GM19324 (cell line): ENCODE measurements around the gene LAMC1.
A peak's percentile ranks its signal among the peaks of the same experiment; 100 is the strongest.

Experiments used
- ATAC-seq: cut with Tn5 transposase; IDR thresholded peaks from one replicate; pipeline ENCODE4 v1.9.1; 2021; ENCODE audit warnings: mild to moderate bottlenecking, moderate library complexity; ENCODE audit not compliant: unreplicated experiment, low FRiP score

Gene LAMC1

DNA sequence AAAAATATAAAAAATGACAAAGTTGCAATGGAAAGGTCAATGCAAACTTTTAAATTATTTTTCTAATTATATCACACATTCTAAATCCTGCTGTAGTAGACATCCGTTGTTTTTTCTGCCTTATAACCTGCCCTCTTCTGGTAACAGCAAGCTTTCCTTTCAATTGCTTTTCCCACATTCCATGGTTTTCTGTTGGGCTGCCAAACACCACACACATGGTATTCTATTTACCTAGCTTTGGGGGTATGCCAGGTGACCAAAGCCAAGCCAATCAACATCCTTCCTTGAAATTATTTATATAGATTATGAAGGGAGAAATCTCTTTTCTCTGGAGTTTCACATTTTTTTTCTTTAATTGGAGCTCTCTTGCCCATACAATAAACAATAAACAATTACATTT is 3.4 kb upstream of the LAMC1 start:
- ATAC-seq, result no peak

DNA sequence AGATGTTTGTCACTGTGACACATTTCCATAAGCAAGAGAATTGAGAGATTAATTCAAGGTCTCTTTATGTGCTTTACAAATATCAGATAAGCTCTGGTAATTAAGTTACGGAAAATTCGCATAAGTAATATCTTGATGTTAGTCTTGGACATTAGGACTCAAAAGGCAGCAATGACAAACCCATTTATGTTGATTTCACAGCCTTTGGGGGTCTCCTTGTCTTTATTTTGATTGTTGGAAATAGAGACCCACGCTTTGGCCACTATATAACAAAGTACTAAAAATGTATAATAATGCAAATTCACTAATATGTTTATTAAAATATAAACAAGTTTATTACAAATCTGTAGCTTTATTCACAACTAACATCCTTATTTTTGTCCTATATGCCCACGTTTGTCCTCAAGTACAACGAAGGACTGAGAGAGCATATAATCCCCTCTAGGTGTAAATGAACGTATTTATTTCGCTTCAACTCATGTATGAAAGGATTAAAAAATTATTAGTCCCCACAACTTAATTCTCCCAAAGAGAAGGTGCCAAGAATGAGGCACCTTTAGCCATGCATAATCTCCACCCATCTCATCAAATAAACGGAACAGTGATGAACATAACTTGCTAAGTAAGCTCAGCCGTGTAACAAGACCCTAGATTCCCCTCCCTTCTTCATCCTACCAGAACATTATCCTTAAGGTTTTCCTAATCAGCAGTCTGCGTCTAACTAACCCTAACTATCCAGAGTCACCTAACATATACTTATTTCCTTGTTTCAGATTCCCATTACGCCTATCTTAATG is 1.6 kb upstream of the LAMC1 start:
- ATAC-seq, result no peak

DNA sequence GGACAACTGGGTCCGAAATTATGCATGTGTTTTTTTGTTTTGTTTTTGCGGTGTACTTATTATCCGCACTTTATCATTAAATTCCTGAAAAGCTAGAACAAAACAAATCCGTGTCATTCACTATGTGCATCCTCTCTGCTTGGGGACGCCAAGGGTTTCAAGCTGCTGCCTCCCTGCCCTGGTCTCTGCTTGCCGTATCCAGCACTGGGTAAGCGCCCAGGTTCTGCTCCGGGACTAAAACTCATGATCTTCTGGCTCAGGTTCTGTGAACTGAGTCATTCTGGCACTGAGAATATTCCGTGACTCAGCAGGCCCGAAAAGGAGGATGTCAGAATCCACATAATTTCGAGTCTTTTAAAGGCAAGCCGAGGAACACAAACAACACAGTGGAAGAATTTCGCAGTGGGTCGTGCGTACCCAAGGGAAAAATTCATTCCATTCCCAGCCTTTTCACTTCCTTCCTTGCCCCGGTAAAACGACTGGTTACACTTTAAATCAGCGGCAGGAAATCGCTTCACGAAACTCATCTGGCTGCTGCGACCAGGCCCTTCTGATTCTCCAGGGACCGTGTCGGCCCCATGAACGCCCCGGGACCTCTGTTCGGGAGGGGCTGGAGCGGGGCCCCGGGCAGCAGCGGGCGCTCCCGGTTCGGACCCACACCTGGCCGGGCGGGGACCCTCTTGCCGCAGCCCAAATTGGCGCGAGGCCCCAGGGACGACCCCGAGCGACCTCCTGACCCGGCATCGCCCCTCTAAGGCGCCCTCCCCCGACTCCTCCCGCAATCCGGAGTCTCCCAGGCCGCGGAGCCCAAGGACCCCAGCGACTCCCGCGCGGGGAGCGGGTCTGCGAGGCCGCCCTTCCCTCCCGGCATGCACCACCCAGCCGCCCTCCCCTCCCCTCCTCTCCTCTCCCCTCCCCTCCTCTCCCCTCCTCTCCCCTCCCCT is 746 bp upstream of the LAMC1 start:
- ATAC-seq, result peak; percentile 35

DNA sequence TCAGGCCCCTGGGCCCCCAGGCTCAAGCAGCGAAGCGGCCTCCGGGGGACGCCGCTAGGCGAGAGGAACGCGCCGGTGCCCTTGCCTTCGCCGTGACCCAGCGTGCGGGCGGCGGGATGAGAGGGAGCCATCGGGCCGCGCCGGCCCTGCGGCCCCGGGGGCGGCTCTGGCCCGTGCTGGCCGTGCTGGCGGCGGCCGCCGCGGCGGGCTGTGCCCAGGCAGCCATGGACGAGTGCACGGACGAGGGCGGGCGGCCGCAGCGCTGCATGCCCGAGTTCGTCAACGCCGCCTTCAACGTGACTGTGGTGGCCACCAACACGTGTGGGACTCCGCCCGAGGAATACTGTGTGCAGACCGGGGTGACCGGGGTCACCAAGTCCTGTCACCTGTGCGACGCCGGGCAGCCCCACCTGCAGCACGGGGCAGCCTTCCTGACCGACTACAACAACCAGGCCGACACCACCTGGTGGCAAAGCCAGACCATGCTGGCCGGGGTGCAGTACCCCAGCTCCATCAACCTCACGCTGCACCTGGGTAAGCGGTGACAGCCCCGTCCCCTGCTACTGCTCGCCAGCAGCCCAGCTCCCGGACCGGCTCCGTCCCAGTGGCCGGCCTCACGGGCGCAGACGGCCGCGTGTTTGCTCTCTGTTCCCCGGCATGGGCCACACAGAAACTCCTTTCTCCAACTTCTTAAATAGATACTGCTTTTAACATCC is 539 bp downstream of the LAMC1 start:
- ATAC-seq, result peak; percentile 71

- ATAC-seq, result no peak
These were observed 1.2 kb downstream of the LAMC1 start for GRCh38 chr1:183024317-183025009.

DNA sequence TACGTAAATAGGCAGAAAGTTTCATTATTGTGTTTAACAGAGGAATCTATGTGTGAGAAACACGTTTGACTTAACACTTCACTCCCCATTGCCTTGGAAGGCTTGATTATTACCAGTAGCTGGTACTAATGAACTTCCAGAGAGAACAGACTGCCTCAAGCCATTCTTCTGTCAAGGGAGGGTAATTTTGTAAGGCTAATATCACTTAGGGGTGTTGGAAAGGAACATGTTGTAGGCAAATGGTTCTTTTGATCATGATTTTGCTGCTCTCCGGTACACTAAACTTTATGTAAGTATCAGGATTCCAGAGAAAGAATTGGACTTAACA is 1.8 kb downstream of the LAMC1 start:
- ATAC-seq, result no peak

DNA sequence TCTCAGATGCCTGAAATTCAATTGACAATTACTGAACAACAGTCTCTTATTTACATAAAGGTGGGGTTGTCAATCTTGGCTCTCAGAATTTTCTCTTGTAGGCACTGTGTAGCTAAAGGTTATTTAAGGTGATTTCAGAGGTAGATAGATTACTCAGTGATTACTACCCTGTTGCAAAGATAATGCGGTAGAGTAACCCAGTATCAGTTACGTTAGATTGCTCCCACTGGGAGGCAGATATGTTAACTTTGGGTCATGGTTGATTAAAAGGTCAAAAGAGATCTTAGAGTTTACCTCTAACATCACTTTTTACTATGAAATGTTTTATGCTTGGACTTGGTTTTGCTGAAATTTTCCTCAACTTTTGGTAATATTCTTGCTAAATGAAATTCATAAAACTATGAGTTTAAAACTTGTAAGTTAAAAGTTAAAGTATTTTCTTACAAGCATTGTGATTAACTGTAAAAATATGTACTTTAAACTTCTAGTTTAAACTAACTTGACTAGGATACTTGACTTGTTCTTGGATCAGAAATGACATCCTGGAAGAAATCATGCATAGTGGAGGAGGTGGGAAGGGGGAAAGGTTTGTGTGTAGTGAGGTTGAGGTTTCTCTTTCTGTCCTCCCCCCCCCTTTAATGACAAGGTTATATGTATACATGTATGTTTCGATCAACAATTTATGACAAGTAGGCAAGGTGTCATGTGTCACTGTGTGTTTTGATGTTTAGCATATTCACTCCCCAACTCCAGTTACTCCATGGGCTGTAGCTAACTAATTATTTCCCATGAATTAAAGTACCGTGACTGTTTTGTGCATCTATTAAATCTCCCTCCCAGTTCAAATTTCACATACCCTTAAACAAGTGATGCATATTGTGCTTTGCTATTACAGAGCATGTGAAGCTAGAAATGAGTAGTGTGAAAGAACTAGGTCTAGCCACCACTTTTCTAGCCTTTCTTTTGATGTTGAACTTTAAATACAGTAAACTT is 2.9 kb downstream of the LAMC1 start:
- no peak for ATAC-seq

DNA sequence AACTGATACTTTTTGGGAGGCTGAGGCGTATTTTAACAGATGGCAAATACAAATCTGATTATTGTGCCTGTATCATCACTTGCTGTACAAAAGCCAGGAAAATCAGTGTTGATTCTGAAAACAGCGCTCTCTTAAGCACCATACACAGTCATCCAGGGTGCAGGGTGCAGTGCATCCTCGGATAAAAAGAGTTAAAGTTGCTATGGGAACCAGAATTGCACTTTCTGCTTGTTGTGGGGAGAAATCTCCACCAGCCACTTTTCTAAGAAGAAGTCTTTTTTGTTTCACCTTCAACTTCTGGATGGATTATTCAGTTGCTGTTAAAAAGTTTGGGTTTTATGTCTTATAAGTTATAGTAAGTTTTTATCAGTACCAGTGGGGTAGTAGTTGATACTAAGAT is 3.8 kb downstream of the LAMC1 start:
- no peak for ATAC-seq

DNA sequence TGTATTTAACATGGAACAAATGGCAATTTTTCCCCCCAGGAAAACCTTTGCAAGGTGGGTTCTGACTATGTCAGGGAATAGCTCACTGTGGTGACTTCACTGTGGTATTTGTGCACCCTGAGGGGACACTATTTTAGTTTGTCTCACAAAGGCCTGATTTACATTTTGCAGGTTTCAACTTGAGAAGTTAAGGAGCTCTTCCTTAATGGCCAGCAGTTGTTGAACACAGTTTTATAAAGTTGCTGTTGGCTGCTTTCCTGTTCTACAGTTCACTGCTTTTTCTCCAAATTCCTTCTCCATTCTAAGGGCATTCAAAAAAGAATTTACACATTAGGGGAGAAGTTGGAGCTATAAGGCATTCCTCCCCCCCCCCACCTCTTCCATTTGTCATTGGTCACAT is 4.6 kb downstream of the LAMC1 start:
- no peak for ATAC-seq

GRCh38 chr1:183029591-183030000 is 6.4 kb downstream of the LAMC1 start:
- ATAC-seq, result no peak

GRCh38 chr1:183030053-183030452 is 6.8 kb downstream of the LAMC1 start:
- ATAC-seq, result no peak

DNA sequence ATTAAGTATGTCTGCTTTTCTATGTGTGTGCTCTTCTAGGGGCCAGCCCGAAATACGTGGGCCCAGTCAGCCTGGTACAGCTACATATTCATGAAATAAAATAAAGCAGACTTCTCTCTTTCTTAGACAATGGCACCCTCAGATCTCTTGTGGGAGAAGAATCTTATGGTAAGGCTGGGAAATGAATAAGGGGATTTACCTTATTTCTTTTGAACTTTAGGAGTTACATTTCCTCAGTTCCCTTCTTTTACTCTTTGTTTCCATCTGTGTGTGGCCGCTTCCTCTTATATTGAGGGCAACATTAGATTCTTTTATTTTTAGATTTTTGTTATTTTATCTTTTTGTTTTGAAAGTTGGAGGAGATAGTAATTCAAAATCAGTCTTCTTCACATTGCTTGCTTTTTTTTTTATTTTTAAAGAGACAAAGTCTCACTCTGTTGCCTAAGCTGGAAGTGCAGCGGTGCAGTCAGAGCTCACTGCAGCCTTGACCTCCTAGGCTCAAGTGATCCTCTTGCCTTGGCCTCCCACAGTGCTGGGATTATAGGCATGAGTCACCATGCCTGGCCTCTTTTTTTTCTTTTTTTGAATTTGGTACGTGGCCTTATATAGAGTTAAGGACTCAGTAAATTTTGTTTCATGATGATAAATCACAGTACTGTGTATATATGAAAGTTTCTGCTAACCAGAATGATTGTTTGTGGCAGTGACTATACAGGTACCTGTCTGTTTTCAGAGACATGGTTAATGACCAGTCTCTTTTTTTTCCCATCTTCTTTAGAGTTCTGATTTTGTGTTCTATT is 9.1 kb downstream of the LAMC1 start:
- ATAC-seq, result no peak

DNA sequence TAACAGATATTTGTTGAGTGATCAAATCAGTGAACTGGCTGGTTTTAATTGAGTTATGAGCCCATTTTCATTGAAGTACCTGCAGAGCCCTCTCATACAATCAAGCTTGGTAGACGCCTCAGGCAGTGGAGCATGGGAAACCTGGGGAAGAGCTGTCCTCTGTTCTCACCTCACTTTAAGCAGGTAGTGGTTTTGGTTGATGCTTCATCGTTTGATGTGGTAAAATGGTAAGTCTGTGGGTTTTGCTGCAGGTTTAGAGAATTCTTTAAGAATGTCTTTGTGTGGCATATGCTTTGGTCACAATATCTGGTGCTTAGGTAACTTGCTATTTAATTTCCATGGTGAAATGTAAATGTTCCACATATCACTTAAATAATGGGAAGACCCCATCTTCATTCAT is 10.0 kb downstream of the LAMC1 start:
- no peak for ATAC-seq

DNA sequence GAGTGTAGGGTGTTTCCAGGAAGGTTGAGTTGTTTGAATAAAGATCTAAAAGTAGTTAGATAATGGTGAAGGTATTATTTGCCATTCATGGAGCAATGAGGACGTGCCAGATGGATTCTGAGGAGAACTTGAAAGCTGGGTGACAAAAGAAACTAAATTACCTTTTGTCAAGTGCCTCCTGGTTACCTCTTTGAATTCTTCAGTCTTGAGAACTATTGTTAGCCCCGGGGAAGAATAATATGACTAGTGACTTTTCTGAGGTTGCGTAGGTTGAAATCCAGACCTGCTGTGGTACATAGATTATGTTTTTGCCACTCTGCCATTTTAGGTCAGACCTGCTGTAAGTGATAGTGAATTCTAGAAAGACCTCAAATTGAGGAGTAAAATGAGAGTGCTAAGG is 11.5 kb downstream of the LAMC1 start:
- ATAC-seq, result no peak

DNA sequence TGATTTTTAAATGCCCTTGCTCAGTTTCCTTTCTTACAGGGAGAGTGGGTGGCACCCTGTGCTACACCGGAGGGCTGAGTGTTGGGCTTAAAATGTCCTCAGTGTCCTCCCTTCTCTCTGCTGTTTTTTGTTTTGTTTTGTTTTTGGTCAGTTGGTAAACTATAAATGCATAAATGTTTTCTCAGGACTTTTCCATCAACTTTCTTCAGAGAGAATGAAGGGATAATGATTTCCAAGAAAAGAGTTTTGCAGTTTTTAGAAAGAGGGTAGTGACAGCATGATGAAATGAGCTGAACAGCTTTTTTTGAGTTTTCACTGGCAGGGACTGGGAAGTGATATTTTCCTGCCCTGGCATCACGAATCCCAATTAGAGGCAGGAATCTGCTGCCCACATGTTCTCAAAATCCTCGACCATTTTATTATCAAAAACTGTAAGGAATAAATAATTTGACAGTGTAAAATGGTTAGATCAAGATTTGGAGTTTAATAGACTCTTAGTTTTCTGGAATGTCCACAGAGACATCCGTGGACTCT is 15.2 kb downstream of the LAMC1 start:
- no peak for ATAC-seq

DNA sequence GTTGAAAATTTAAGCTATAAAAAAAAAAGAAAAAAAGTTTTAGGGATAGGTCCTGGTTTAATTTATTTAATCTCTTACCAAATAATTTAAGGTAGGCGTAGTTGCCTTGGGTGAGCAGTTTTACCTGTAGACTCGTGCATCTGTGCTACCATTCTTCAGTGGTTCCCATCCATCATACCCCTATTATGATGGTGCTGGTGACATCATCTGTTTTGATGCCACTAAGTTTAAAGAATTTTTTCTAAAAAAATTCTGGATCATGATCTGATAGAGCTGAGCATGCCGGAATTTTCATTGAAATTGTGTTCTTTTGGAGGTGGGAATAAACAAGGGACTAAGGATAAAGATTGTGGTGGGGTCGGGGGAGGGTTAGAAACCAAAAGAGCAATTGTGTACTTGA is 15.7 kb downstream of the LAMC1 start:
- no peak for ATAC-seq

DNA sequence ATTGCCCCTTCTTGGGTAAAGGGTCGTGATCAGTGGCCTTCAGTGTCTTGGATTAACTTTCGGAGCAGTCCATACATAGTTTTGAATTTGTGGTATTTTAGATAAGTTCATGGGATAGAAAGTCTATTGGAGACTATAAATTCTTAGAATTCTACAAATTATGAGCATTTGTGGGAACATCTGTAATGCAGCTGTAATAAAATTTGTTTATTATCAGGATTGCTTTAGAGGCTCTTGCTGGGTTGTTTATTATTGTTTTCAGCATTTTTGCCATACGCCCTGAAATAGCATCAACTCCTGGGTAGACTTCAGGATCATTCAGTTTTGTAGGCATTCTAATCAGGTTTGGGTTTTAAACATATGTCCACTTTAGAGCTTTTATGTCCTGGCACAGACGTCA is 16.1 kb downstream of the LAMC1 start:
- no peak for ATAC-seq

GRCh38 chr1:183039985-183040447 is 16.8 kb downstream of the LAMC1 start:
- ATAC-seq, result no peak
